ENCODE results near the gene FRMD4A. TPM values are rescaled to one million over a fixed set of nuclear protein-coding genes. Genes with fewer than 3 reads are reported as not detected.
"Not testable (repeated sequence)": the region's sequence is repeated elsewhere in the genome, so short reads cannot be mapped to it uniquely, and the experiment has no call there.

FRMD4A gene
- total RNA-seq, 2 experiments from 2014 or later = 0.82 to 0.94 TPM

DNA sequence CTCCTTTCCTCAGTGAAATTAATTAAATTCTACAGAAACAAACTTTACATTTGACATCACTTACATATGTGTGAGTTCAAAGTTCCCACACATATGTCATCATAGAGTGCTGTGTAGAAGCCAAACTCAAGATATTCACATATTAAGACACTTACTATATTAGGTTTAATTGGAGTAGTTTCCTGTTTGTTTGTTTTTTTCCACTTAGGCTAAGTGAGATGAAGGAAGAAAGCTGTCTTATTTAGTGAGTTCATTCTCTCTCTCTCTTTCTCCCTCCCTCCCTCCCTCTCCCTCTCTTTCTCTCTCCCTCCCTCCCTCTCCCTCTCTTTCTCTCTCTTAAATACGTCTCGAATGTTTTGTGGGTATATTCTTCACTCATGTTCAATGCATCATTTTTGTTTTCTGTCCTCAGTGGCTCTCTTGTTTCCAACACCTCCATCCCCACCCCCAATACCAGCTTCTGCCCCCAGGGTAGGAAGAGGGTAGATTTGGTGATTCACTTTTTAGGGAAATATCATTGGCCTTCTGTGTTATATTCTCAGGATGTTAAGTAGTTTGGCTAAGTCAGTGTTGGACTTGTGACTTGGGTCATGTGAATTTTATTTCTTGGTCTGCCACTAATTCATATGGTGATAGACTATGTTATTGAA is 262.0 kb downstream of the FRMD4A start:
- Mint-ChIP-seq H3K36me3 (ENCODE audit: low read depth) (no peaks in the 10 kb centered on the region), H3K4me1 (ENCODE audit: low read depth) (no peaks in the 10 kb centered on the region), H3K27me3 (ENCODE audit: low read depth) (peaks cover 9% of the 10 kb centered on the region), H3K27ac (no peak overlapping the region), H3K4me3 (no peak overlapping the region), H3K9me3 (ENCODE audit: insufficient read depth) (peaks cover 5% of the 10 kb centered on the region)
- DNase-seq (no peak), ATAC-seq (no peak)
- CTCF ChIA-PET = interaction anchor here (0.9 kb wide), 1 partner anchor 128 kb away, joined by 4 read pairs; no protein-coding TSS in a partner anchor
- POLR2A ChIA-PET = no interaction called here

DNA sequence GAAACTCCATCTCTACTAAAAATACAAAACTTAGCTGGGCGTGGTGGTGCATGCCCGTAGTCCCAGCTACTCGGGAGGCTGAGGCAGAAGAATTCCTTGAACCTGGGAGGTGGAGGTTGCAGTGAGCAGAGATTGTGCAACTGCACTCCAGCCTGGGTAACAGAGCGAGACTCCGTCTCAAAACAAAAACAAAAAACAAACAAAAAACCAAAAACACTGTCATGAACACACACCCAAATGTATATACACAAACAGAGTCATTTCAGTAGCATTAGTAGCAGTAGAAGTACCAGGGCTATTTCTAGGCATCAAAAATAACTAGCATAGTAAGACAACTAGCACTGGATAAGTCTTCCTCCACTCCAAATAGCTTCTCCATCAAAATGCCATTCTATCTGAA is 263.1 kb downstream of the FRMD4A start:
- H3K4me3 Mint-ChIP-seq; ATAC-seq; CTCF ChIA-PET; H3K27me3 Mint-ChIP-seq (ENCODE audit: low read depth); H3K9me3 Mint-ChIP-seq (ENCODE audit: insufficient read depth); H3K36me3 Mint-ChIP-seq (ENCODE audit: low read depth); POLR2A ChIA-PET; H3K27ac Mint-ChIP-seq; H3K4me1 Mint-ChIP-seq (ENCODE audit: low read depth); DNase-seq: not testable (repeated sequence)

DNA sequence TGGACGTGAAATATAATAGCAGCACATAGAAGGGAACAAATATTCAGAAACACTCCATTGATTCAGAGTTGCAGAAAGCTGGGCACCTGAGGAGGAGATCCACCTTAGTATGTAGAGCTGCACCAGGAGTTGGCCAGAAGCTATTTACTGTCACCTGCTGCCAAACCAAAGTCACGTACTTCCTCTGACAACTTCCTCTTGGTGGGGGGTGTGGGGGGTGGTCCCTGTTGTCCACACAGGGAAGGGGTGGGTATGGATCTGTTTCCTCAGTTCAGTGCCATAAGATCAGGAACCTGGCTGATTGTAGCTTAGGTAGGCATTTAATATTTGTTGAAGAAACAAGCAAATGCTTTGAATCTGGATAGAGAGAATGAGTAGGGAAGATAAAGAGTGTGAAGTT is 264.6 kb downstream of the FRMD4A start:
- ATAC-seq = no peak
- ChIA-PET CTCF (no interaction called here), POLR2A (no interaction called here)

DNA sequence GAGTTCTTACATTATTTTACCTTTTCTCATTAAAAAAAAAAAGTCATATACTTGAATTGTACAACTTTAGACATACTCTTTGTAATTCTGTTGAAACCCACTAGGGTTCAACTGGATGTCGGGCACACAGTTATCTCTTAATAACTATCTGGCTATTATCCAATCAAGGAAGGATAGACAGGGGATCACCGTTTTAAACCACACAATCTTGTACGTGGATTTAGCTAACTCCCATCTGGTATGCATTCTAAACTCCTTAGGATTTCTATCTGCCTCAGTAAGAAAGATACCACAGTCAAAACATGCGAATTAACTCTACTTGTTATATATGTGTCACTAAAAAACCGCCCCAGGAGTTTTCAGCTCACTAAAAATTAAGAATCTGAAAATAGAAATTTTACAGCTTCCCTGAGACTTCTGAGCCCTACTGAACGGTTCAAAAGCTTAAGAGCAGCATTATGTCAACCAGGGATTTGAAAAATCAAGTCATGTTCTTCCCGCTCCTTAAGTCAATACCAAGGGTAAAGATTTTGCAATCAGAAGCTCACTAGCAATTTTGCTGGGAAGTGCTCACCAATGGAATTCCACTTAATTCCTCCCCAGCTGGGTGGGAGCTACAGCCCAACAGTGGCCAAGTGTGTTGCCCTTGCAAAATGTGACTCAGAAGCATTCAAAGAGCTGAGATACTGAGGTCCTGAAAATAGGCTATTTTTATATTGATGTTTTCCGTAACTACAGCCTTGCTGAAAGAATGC is 267.0 kb downstream of the FRMD4A start:
- no peaks in the 10 kb centered on the region for H3K36me3 Mint-ChIP-seq (ENCODE audit: low read depth)
- CTCF ChIA-PET = no interaction called here
- H3K27me3 Mint-ChIP-seq (ENCODE audit: low read depth) = no peaks in the 10 kb centered on the region
- no peak overlapping the region for H3K27ac Mint-ChIP-seq
- ATAC-seq = no peak
- no peaks in the 10 kb centered on the region for H3K4me1 Mint-ChIP-seq (ENCODE audit: low read depth)
- H3K9me3 Mint-ChIP-seq (ENCODE audit: insufficient read depth) = peaks cover 5% of the 10 kb centered on the region
- POLR2A ChIA-PET = no interaction called here
- DNase-seq = no peak
- no peak overlapping the region for H3K4me3 Mint-ChIP-seq

More for the DNA sequence above, 264.6 kb downstream of the FRMD4A start:
- no peaks in the 10 kb centered on the region for H3K36me3 Mint-ChIP-seq (ENCODE audit: low read depth)
- no peaks in the 10 kb centered on the region for H3K4me1 Mint-ChIP-seq (ENCODE audit: low read depth)
- H3K9me3 Mint-ChIP-seq (ENCODE audit: insufficient read depth) = peaks cover 5% of the 10 kb centered on the region
- no peak overlapping the region for H3K27ac Mint-ChIP-seq
- no peak for DNase-seq
- H3K4me3 Mint-ChIP-seq = no peak overlapping the region
- peaks cover 6% of the 10 kb centered on the region for H3K27me3 Mint-ChIP-seq (ENCODE audit: low read depth)

DNA sequence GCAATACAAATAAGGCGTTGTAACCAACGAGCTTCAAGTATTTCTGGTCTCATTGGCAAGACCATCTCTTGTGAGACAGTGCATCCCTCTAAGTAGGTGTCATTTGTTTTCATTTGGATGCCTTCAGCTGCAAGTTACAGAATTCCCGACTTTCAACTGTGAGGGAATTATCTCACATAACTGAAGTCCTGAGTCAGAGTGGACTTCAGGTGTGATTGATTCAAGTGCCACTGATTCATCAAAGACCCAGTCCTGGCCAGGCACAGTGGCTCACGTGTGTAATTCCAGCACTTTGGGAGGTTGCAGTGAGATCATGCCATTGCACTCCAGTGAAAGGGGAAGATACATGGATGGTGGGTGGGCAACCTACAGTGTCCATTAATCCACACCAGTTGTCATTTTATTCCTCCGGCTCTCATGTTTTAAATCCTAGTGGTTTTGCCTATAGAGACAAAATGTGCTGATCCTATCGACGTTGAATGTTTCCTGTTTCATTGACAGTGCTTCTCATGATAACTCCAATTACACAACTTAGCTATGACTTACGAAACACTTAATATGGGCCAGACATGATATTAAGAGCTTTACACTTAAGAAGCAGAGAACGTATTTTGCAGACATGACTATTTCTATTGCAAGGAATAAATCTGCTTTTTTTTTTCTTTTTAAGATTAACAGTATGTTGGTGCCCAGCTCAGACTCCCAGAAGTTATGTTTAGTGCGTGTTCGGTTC is 268.0 kb downstream of the FRMD4A start:
- DNase-seq (no peak), ATAC-seq (no peak)
- no peak overlapping the region for H3K4me3 Mint-ChIP-seq
- no peak overlapping the region for H3K27ac Mint-ChIP-seq
- H3K36me3 Mint-ChIP-seq (ENCODE audit: low read depth) = no peaks in the 10 kb centered on the region
- no peaks in the 10 kb centered on the region for H3K4me1 Mint-ChIP-seq (ENCODE audit: low read depth)
- CTCF ChIA-PET = no interaction called here
- H3K9me3 Mint-ChIP-seq (ENCODE audit: insufficient read depth) = peaks cover 5% of the 10 kb centered on the region
- no peaks in the 10 kb centered on the region for H3K27me3 Mint-ChIP-seq (ENCODE audit: low read depth)
- POLR2A ChIA-PET = no interaction called here

DNA sequence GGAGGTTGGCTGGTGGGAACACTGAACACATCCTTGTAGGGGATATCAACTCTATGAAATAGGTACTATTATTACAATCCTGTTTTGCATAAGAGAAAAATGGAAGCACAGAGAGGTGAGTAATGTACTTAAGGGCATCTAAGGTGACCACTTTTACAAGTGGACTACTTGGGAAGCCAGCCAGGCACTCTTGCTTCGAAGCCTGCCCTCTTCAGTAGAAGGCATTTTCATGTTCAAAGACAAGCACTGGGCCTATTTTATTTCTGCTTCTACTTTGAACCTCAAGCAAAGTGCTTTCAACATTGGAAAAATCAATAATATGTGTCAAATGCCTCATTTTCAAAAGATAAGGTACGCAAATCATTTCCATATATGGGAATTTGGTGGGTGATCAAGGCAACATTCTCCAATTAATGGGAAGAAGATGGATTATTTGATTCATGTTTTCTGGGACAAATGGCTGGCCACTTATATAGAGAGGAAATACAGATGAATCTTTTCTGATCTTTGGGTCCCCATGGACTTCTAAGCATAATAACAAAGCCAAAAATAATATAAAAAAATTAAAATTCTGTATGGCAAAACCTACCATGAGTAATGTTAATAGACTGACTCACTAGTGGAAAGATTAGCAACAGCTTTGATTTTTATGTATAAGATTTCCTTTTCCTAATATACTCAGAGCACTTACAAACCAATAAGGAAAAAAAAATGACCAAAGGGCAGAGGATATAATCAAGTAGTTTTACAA is 270.2 kb downstream of the FRMD4A start:
- H3K27me3 Mint-ChIP-seq (ENCODE audit: low read depth) = no peaks in the 10 kb centered on the region
- no peak overlapping the region for H3K27ac Mint-ChIP-seq
- no peaks in the 10 kb centered on the region for H3K9me3 Mint-ChIP-seq (ENCODE audit: insufficient read depth)
- ChIA-PET CTCF (interaction anchor here (0.6 kb wide), 1 partner anchor 262 kb away, joined by 4 read pairs; no protein-coding TSS in a partner anchor), POLR2A (no interaction called here)
- no peaks in the 10 kb centered on the region for H3K36me3 Mint-ChIP-seq (ENCODE audit: low read depth)
- DNase-seq = no peak
- no peak for ATAC-seq
- H3K4me1 Mint-ChIP-seq (ENCODE audit: low read depth) = no peaks in the 10 kb centered on the region
- no peak overlapping the region for H3K4me3 Mint-ChIP-seq

DNA sequence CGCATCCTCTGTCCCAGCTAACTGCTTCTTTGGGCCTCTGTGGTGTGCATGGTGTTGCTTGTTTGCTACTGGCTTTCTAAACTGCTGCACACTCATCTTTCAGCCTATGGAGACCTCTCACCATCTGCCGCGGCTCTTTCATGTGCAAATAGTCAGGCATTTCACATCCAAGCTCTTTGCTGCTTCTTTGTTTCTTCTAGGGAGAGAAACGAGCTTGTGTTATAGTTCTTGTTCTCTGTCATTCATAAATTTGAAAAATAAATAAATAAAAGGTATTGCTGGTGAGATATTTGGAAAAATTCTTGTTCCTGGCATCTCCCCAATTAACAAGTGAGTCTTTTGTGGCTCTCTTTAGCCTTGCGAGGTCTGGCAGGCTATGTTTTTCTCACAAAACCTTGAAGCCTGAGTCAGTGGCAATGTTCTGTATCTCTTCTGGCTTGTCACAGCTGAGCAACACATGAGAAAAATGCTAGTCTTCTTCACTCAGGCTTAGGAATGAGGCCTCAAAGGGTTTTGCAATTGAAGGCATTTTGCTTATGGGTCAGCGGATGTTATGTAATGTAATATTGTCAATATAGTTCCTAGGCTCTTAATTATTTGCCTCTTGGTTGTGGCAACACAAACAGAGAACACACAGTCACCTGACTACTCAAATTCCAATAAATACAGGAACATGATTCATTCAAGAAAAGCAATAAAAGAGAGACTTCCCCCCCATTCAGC is 274.0 kb downstream of the FRMD4A start:
- H3K36me3 Mint-ChIP-seq (ENCODE audit: low read depth) = no peaks in the 10 kb centered on the region
- POLR2A ChIA-PET = no interaction called here
- H3K4me1 Mint-ChIP-seq (ENCODE audit: low read depth) = no peaks in the 10 kb centered on the region
- no peak overlapping the region for H3K4me3 Mint-ChIP-seq
- no peak overlapping the region for H3K27ac Mint-ChIP-seq
- ATAC-seq (no peak), DNase-seq (no peak)
- H3K27me3 Mint-ChIP-seq (ENCODE audit: low read depth) = no peaks in the 10 kb centered on the region
- no peaks in the 10 kb centered on the region for H3K9me3 Mint-ChIP-seq (ENCODE audit: insufficient read depth)
- CTCF ChIA-PET = no interaction called here

DNA sequence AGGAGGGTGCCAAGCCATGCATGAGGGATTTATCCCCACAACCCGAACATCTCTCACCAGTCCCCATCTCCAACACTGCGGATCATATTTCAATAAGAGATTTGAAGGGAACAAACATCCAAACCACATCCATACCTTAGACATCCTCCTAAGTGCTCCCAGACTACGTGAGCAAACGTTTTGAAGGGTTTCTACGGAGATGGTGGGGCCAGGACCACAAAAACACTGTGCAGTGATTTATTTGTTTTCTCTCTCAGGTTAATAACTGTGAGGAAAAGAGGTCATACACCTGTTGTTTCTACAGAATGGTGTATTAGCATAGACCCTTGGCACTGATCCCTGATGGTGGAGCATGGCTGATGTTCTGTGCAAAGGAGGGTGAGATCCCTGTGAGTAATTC is 277.8 kb downstream of the FRMD4A start:
- no peak for ATAC-seq
- DNase-seq = no peak
- no peak overlapping the region for H3K27ac Mint-ChIP-seq
- H3K4me3 Mint-ChIP-seq = no peak overlapping the region
- H3K9me3 Mint-ChIP-seq (ENCODE audit: insufficient read depth) = no peaks in the 10 kb centered on the region
- CTCF ChIA-PET = no interaction called here
- no peaks in the 10 kb centered on the region for H3K36me3 Mint-ChIP-seq (ENCODE audit: low read depth)
- no peaks in the 10 kb centered on the region for H3K4me1 Mint-ChIP-seq (ENCODE audit: low read depth)
- POLR2A ChIA-PET = no interaction called here
- no peaks in the 10 kb centered on the region for H3K27me3 Mint-ChIP-seq (ENCODE audit: low read depth)

DNA sequence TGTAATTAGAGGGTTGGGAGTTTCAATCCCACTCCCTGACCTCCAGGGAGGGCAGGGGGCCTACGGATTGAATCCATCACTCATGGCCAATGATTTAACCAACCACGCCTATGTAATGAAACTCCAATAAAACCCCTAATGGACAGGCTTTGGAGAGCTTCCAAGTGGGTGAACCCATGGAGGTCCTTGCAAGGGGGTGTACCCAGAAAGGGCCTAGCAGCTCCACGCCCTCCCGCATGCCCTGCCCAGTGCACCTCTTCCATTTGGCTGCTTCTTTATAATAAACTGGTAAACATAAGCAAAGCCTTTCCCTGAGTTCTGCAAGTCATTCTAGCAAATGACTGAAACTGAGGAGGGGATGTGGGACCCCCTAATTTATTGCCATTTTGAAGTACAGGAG is 280.1 kb downstream of the FRMD4A start:
- Mint-ChIP-seq H3K27me3 (ENCODE audit: low read depth) (no peaks in the 10 kb centered on the region), H3K36me3 (ENCODE audit: low read depth) (no peaks in the 10 kb centered on the region), H3K27ac (no peak overlapping the region), H3K9me3 (ENCODE audit: insufficient read depth) (no peaks in the 10 kb centered on the region), H3K4me3 (no peak overlapping the region), H3K4me1 (ENCODE audit: low read depth) (no peaks in the 10 kb centered on the region)
- ATAC-seq (no peak), DNase-seq (no peak)
- POLR2A ChIA-PET = no interaction called here
- CTCF ChIA-PET = no interaction called here

DNA sequence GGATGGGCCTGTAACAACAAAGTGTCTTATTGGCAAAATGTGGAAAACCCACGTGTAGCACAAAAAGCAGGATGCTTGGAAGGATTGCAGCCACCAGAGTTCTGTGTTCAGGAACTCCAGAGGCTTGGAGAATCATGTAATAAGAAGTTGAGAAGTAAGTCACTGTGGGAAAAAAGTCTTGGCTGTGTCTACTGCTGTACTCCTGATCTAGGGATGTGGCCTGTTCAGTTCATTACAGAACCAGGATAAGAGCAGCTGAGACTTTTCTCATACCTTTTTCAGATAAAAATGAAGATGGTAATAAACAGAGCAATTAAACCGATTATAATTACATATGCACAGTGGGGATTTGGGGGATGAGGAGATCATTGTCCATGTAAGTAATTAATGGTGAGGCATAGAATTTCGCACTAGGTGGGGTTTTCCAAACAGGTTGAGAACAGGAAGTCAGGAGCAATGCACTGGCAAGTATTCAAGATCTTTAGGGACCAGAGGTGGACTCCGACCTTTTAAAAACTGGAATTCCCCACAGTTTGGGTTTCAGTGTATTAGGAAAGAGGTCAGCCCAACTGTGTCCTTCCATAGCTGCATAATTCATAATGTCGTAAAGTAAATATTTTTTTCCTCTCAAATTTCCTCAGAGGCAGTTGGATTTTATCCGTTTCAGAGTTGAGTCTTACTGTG is 281.7 kb downstream of the FRMD4A start:
- CTCF ChIA-PET = no interaction called here
- POLR2A ChIA-PET = no interaction called here
- Mint-ChIP-seq H3K27me3 (ENCODE audit: low read depth) (no peaks in the 10 kb centered on the region), H3K4me1 (ENCODE audit: low read depth) (no peaks in the 10 kb centered on the region), H3K9me3 (ENCODE audit: insufficient read depth) (no peaks in the 10 kb centered on the region), H3K36me3 (ENCODE audit: low read depth) (no peaks in the 10 kb centered on the region), H3K4me3 (no peak overlapping the region), H3K27ac (no peak overlapping the region)
- ATAC-seq = no peak
- DNase-seq = no peak

DNA sequence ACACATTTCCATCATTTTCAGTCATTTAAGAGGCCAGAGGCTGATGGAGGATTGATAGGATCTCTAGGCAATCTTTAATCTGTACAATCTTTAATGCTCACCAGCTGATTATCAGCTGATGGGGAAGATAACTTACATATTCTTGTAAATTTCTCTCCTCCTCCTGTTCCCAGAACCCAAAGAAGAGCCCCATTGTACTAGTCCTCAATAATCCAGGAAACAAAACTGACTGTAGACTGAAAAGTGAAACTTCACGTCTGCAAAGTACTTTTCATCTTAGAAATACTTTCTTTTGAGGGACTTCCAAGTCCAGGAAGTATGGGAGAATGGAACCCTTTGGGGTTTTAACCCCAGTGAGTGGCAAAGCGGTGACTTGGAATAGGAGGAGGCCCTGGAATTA is 283.3 kb downstream of the FRMD4A start:
- no peaks in the 10 kb centered on the region for H3K9me3 Mint-ChIP-seq (ENCODE audit: insufficient read depth)
- H3K27ac Mint-ChIP-seq = no peak overlapping the region
- peaks cover 2% of the 10 kb centered on the region for H3K27me3 Mint-ChIP-seq (ENCODE audit: low read depth)
- ChIA-PET POLR2A (no interaction called here), CTCF (no interaction called here)
- no peak for ATAC-seq
- no peak overlapping the region for H3K4me3 Mint-ChIP-seq
- no peaks in the 10 kb centered on the region for H3K36me3 Mint-ChIP-seq (ENCODE audit: low read depth)
- H3K4me1 Mint-ChIP-seq (ENCODE audit: low read depth) = no peaks in the 10 kb centered on the region
- DNase-seq = no peak

Measured in activated CD8-positive, alpha-beta T cell treated with anti-CD3 and anti-CD28 coated beads, Interleukin-2, amount 10 ng/mL, durations not matched to agents 7 days and 5 days (primary cell).